Fibroblast of gingiva (primary cell): ENCODE results near the gene LITAF.
"Not testable (repeated sequence)": the region's sequence is repeated elsewhere in the genome, so short reads cannot be mapped to it uniquely, and the experiment has no call there.

Source experiments
- DNase-seq: peaks from one replicate; pipeline ENCODE4 v3.0.0-alpha.2; 2011; ENCODE audit warnings: low read depth

The LITAF gene

GRCh38 chr16:11599579-11599978 lies 12.9 kb upstream of the LITAF start:
- DNase-seq: no peak

GRCh38 chr16:11597235-11598095 lies 10.7 kb upstream of the LITAF start:
- no peak for DNase-seq

- no peak for DNase-seq
Observed at GRCh38 chr16:11596572-11597226, 10.0 kb upstream of the LITAF start.

- no peak for DNase-seq
Observed at GRCh38 chr16:11593581-11593980, 6.9 kb upstream of the LITAF start.

- not testable (repeated sequence) for DNase-seq
Observed at GRCh38 chr16:11593076-11593475, 6.4 kb upstream of the LITAF start.

- DNase-seq: not testable (repeated sequence)
Observed at GRCh38 chr16:11591630-11592029, 4.9 kb upstream of the LITAF start.

GRCh38 chr16:11589198-11589550 lies 2.5 kb upstream of the LITAF start:
- no peak for DNase-seq

GRCh38 chr16:11588321-11589197 lies 1.8 kb upstream of the LITAF start:
- no peak for DNase-seq

GRCh38 chr16:11587643-11588247 lies 1.0 kb upstream of the LITAF start:
- no peak for DNase-seq

GRCh38 chr16:11586378-11586855 lies 302 bp downstream of the LITAF start:
- DNase-seq: no peak

GRCh38 chr16:11585460-11586377 lies 1.0 kb downstream of the LITAF start:
- peak; percentile 17 for DNase-seq

GRCh38 chr16:11583889-11584565 lies 2.7 kb downstream of the LITAF start:
- no peak for DNase-seq

- peak; percentile 28 for DNase-seq
Observed at GRCh38 chr16:11583166-11583565, 3.6 kb downstream of the LITAF start.

- DNase-seq: no peak
Observed at GRCh38 chr16:11582157-11582814, 4.4 kb downstream of the LITAF start.

- no peak for DNase-seq
Observed at GRCh38 chr16:11581678-11582077, 5.0 kb downstream of the LITAF start.

- no peak for DNase-seq
Observed at GRCh38 chr16:11580451-11581086, 6.2 kb downstream of the LITAF start.

- DNase-seq: not testable (repeated sequence)
Observed at GRCh38 chr16:11577290-11577660, 9.4 kb downstream of the LITAF start.

GRCh38 chr16:11576427-11577289 lies 10.1 kb downstream of the LITAF start:
- DNase-seq: no peak
